Body of pancreas (tissue), 4 donors: ENCODE measurements around the gene NXF1. TPM values are rescaled to one million over a fixed set of nuclear protein-coding genes. Genes with fewer than 3 reads are reported as not detected.
A peak's percentile ranks its signal among the peaks of the same experiment; 100 is the strongest.
"Not testable (repeated sequence)": the region's sequence is repeated elsewhere in the genome, so short reads cannot be mapped to it uniquely, and the experiment has no call there.

Experiments used
- ATAC-seq: fragments of 150-250 bp; one replicate; pipeline ENCODE4 v1.9.1; 2016
- DNase-seq, 4 donors: peaks; one replicate each; pipeline ENCODE4 v3.0.0-alpha.2; 2019
- H3K27ac ChIP-seq, 4 donors: fragments of 200-600 bp; sonication (generic); 1 replicate in 3 of 4; 2 replicates in 1 of 4; pipeline versions ENCODE4 v1.5.1 to v1.6.1; 2016 to 2019; ENCODE audit warnings: mild to moderate bottlenecking in 1 of 4, mixed read lengths in 1 of 4, moderate library complexity in 1 of 4
- H3K27me3 ChIP-seq, 2 donors: fragments of 200-600 bp; sonication (generic); one replicate each; pipeline ENCODE4 v1.6.0; 2016; ENCODE audit warnings: mild to moderate bottlenecking in 1 of 2
- H3K36me3 ChIP-seq, 2 donors: fragments of 200-600 bp; sonication (generic); replicated peaks in 1 of 2; 2 replicates each; pipeline ENCODE4 v1.5.1; 2016; ENCODE audit warnings: low read depth in 2 of 2; ENCODE audit not compliant: insufficient read depth in 1 of 2
- H3K4me1 ChIP-seq: fragments of 200-600 bp; sonication (generic); one replicate; pipeline ENCODE4 v1.6.0; 2016
- H3K4me3 ChIP-seq, 2 donors: fragments of 200-600 bp; sonication (generic); 1 replicate in 1 of 2; 2 replicates in 1 of 2; pipeline ENCODE4 v1.5.1; 2016 to 2019
- H3K9me3 ChIP-seq, 3 donors: fragments of 200-600 bp; sonication (generic); 1 replicate in 2 of 3; 2 replicates in 1 of 3; pipeline ENCODE4 v1.5.1; 2016
- POLR2A ChIP-seq, 3 donors: fragments of 450-650 bp; IDR thresholded peaks; one replicate each; pipeline ENCODE4 v1.6.1; 2016; ENCODE audit warnings: antibody characterized with exemption in 3 of 3, mild to moderate bottlenecking in 2 of 3
- WGBS, 2 donors: methylation state at CpG; one replicate each; pipeline ENCODE4 v1.1.5; 2017; 5-methylcytosine and 5-hydroxymethylcytosine counted together
- intact Hi-C: fragments of 100-400 bp; cut with DNase I; formaldehyde crosslinking; loops from one replicate; pipeline ENCODE4 v1.15.1; 2023
- microRNA-seq, 2 donors: library from miRNA; unstranded; fragments of <30 nt; microRNA quantifications; one replicate each; pipeline ENCODE4, GENCODE V29; 2016; ENCODE audit warnings: borderline number of aligned reads in 2 of 2, borderline replicate concordance in 2 of 2
- small RNA-seq: library from RNA; depleted of rRNA; stranded (forward); fragments of <200 nt; gene quantifications from one replicate; pipeline ENCODE3, GENCODE V24; 2016
- total RNA-seq, 2 donors: library from RNA; depleted of rRNA; stranded (reverse); fragments of >200 nt; gene quantifications; one replicate each; pipeline ENCODE4 v1.1.0, GENCODE V29; 2016
- TF ChIP-seq, protein P1 (sequence below), 7 experiments: fragments of 450-650 bp in 4 of 7; fragments of 200-600 bp in 3 of 7; sonication (generic) in 3 of 7; IDR thresholded peaks; one replicate each; pipeline ENCODE4 v1.5.1; 2016 to 2019; ENCODE audit warnings: antibody characterized with exemption in 7 of 7

NXF1 gene
- total RNA-seq, 2 donors from 2014 or later = 49.8 to 108 TPM

DNA sequence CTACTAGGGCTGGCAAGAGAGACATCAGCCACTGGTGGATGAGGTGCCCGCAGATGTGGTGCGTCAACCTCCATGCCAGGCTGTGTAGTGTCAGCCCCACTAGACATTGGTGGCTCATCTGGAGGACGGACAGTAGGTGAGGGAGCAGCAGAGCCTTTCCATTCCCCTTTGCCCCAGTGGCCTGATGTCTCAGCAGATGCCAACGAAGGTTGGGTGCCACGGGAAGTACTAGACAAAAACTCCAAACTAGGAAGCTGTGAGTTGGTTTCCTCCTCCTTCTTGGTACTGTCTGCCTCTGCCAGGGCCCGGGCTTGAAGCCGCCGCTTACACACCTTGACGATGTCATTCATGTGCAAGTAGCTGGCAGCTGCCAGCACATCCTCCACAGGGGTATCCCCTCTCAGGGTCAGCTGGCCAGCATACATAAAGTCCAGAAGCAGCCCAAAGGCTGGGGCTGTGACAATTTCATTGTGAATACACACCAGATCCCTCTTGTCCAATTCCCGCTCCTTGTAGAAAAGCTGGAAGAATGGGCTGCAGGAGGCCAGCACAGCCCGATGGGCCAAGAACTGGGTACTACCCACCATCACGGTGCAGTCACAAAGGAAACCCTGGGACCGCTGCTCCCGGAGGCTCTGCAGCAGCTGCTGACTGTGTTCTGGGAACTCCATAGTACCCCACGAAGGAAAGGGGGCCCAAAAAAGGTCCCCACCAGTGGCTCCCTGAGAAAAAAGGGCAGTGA lies 52.1 kb downstream of the NXF1 start:
- no peaks in the 10 kb centered on the region for H3K9me3 ChIP-seq
- peaks cover 44% of the 10 kb centered on the region for H3K4me1 ChIP-seq
- TF ChIP-seq, protein P1, sequence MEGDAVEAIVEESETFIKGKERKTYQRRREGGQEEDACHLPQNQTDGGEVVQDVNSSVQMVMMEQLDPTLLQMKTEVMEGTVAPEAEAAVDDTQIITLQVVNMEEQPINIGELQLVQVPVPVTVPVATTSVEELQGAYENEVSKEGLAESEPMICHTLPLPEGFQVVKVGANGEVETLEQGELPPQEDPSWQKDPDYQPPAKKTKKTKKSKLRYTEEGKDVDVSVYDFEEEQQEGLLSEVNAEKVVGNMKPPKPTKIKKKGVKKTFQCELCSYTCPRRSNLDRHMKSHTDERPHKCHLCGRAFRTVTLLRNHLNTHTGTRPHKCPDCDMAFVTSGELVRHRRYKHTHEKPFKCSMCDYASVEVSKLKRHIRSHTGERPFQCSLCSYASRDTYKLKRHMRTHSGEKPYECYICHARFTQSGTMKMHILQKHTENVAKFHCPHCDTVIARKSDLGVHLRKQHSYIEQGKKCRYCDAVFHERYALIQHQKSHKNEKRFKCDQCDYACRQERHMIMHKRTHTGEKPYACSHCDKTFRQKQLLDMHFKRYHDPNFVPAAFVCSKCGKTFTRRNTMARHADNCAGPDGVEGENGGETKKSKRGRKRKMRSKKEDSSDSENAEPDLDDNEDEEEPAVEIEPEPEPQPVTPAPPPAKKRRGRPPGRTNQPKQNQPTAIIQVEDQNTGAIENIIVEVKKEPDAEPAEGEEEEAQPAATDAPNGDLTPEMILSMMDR (IDR thresholded peaks at IDR 0.05) = no peak
- TF ChIP-seq POLR2A (IDR thresholded peaks at IDR 0.05) = no peak
- peak overlapping the region; percentile 11 to 57 for H3K4me3 ChIP-seq
- intact Hi-C loops = no loop called here
- WGBS, 2 donors = 40 to 71% methylated on average over 8 to 15 of the region's 15 CpGs
- no peaks in the 10 kb centered on the region for H3K36me3 ChIP-seq
- ATAC-seq (peak; percentile 3), DNase-seq (peak in 1 of 4 donors; percentile 19)
- H3K27me3 ChIP-seq = no peaks in the 10 kb centered on the region
- H3K27ac ChIP-seq = peak overlapping the region; percentile 82 to 98 (median 92)

DNA sequence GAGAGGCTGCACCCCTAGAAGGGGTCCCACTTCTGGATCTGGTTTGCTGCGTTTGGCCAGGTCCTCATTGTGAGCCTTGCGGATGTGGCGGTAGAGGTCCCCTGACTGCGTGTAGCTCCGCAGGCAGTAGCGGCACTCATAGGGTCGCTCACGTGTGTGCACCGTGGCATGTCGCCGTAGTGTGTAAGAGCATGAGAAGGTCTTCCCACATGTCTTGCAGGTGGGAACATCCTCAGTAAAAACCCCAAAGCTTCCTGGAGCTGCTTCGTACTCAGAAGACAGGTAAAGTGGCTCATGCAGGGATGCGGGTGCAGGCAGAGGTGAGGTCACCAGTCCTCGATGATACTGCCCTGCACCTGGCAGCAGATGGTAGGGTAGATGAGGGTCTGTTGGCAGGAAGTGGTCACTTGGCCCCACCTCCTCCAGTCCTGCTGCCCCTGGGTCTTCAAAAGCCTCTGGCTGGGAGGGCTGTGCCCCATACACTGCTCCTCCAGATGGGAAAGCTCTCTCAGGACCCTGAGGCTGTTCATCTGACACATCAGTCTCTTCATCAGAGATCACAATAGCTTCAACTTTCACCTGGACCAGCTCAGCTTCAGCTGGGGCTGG lies 53.0 kb downstream of the NXF1 start:
- WGBS, 2 donors = 92 to 93% methylated on average over 5 to 14 of the region's 14 CpGs
- Histone ChIP-seq H3K9me3 (no peaks in the 10 kb centered on the region), H3K4me1 (peaks cover 47% of the 10 kb centered on the region), H3K36me3 (no peaks in the 10 kb centered on the region), H3K27ac (peak overlapping the region in 1 of 4 donors; percentile 82), H3K27me3 (no peaks in the 10 kb centered on the region), H3K4me3 (no peak overlapping the region)
- TF ChIP-seq POLR2A (IDR thresholded peaks at IDR 0.05) = no peak
- TF ChIP-seq, protein P1 (IDR thresholded peaks at IDR 0.05) = no peak
- no peak for ATAC-seq
- intact Hi-C loops = no loop called here
- no peak for DNase-seq

DNA sequence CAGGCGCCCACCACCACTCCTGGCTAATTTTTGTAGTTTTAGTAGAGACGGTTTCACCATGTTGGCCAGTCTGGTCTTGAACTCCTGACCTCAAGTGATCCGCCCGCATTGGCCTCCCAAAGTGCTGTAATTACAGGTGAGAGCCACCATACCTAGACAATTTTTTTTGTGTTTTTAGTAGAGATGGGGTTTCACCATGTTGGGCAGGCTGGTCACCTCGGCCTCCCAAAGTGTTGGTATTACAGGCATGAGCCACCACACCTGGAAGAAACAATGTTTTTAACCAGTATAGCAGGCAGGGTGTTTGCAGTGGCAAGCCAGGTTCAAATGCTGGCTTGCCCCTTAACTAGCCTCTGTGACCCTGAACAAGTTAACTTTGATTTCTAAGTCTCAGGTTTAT lies 55.3 kb downstream of the NXF1 start:
- H3K27me3 ChIP-seq, H3K4me3 ChIP-seq, DNase-seq, H3K36me3 ChIP-seq, H3K9me3 ChIP-seq, intact Hi-C loops, ATAC-seq: not testable (repeated sequence)
- peaks cover 47% of the 10 kb centered on the region for H3K4me1 ChIP-seq
- 97 to 100% methylated on average over 5 of the region's 5 CpGs for WGBS, 2 donors
- H3K27ac ChIP-seq = peak overlapping the region in 2 of 4 donors; percentile 23 to 39

DNA sequence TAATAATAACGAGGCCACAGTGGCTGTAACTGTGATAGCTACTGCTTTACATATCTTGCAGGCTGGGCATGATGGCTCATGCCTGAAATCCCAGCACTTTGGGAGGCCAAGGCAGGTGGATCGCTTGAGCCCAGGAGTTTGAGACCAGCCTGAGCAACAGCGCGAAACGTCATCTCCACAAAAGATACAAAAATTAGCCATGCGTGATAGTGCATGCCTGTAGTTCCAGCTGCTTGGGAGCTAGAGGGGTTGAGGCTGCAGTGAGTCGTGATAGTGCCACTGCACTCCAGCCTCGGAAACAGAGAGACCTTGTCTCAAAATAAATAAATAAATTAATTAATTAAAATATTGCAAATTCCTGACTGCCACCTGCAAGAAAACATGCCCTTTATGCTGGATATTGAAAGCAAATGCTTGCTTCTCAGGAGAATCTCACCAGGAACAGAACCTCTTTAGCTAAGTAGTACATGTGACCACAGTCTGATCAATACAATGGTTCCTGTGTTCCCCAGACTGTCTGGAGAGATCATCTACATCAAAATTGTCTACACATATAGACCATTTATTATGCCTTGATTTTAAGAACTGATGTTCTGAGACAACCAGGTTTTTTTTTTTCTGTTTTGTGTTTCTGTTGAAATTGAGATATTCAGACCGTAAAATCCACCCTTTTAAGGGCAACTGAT lies 57.6 kb downstream of the NXF1 start:
- ATAC-seq (no peak), DNase-seq (no peak)
- Histone ChIP-seq H3K9me3 (no peaks in the 10 kb centered on the region), H3K27ac (peak overlapping the region in 1 of 4 donors; percentile 12), H3K27me3 (no peaks in the 10 kb centered on the region), H3K4me1 (peaks cover 32% of the 10 kb centered on the region), H3K4me3 (no peak overlapping the region), H3K36me3 (no peaks in the 10 kb centered on the region)
- WGBS, 2 donors = 49 to 63% methylated on average over 9 of the region's 9 CpGs
- TF ChIP-seq, protein P1 (IDR thresholded peaks at IDR 0.05) = no peak
- intact Hi-C loops = no loop called here

Small RNA genes lying within 50 kb of the gene (microRNA-seq; reads per million reads assigned to microRNA genes)
- 0 reads per million in 2 donors for gene MIR6514
- gene MIR6748 = 0 reads per million in 2 donors

Small RNA genes lying within 50 kb of the gene (small RNA-seq; reads per million reads assigned to genes)
- 2.0 reads per million, percentile 69 among the genes with 10 or more reads in this experiment for gene MIR6514
- not detected for gene RF00099
- not detected for gene RNU6-118P
- gene SNORD22 = not detected
- gene SNORD26 = not detected
- not detected for gene SNORD27
- gene SNORD28 = not detected
- gene SNORD30 = 2,478 reads per million, percentile 99 among the genes with 10 or more reads in this experiment

Other genes with a start within 250 kb of the NXF1 start
- 1,000 to 10,000 TPM in 1 of 2 donors, 100 to 1,000 TPM in 1; 893 to 1,161 TPM for gene EEF1G, start 231.5 kb downstream of the NXF1 start, total RNA-seq
- gene TUT1, start 213.9 kb downstream of the NXF1 start, total RNA-seq = 10 to 100 TPM; 10.1 to 11.2 TPM
- gene MTA2, start 203.6 kb downstream of the NXF1 start, total RNA-seq = 10 to 100 TPM; 26.2 to 29.3 TPM
- 10 to 100 TPM; 31.4 to 69.9 TPM for gene EML3, start 192.7 kb downstream of the NXF1 start, total RNA-seq
- 1 to 10 TPM; 1.8 to 4.0 TPM for gene ROM1, start 192.2 kb downstream of the NXF1 start, total RNA-seq
- 10 to 100 TPM; 17.1 to 63.0 TPM for gene B3GAT3, start 183.5 kb downstream of the NXF1 start, total RNA-seq
- gene GANAB, start 158.8 kb downstream of the NXF1 start, total RNA-seq = 10 to 100 TPM; 62.3 to 64.9 TPM
- 10 to 100 TPM; 11.4 to 21.1 TPM for gene INTS5, start 152.1 kb downstream of the NXF1 start, total RNA-seq
- 10 to 100 TPM; 18.2 to 24.4 TPM for gene C11orf98, start 140.2 kb downstream of the NXF1 start, total RNA-seq
- gene CSKMT, start 140.1 kb downstream of the NXF1 start, total RNA-seq = 100 to 1,000 TPM in 1 of 2 donors, 1 to 10 TPM in 1; 5.4 to 110 TPM
- 10 to 100 TPM; 10.4 to 12.9 TPM for gene UQCC3, start 133.8 kb downstream of the NXF1 start, total RNA-seq
- 1 to 10 TPM; 4.9 to 5.6 TPM for gene LBHD1, start 133.2 kb downstream of the NXF1 start, total RNA-seq
- gene UBXN1, start 126.4 kb downstream of the NXF1 start, total RNA-seq = 100 to 1,000 TPM; 129 to 204 TPM
- gene LRRN4CL, start 115.9 kb downstream of the NXF1 start, total RNA-seq = 1 to 10 TPM; 3.1 to 4.6 TPM
- gene BSCL2, start 98.0 kb downstream of the NXF1 start, total RNA-seq = 100 to 1,000 TPM in 1 of 2 donors, 10 to 100 TPM in 1; 44.6 to 248 TPM
- 1 to 10 TPM in 1 of 2 donors, not detected in 1; 1.0 TPM for gene GNG3, start 97.8 kb downstream of the NXF1 start, total RNA-seq
- 10 to 100 TPM; 19.1 to 20.5 TPM for gene HNRNPUL2, start 78.0 kb downstream of the NXF1 start, total RNA-seq
- gene TTC9C, start 77.0 kb downstream of the NXF1 start, total RNA-seq = 10 to 100 TPM; 12.5 to 18.5 TPM
- 1 to 10 TPM; 3.9 to 4.0 TPM for gene ZBTB3, start 51.3 kb downstream of the NXF1 start, total RNA-seq
- 10 to 100 TPM; 19.2 to 35.9 TPM for gene POLR2G, start 43.9 kb downstream of the NXF1 start, total RNA-seq
- gene TAF6L, start 34.0 kb downstream of the NXF1 start, total RNA-seq = 10 to 100 TPM; 23.9 to 39.9 TPM
- 10 to 100 TPM; 40.9 to 41.8 TPM for gene TMEM179B, start 18.0 kb downstream of the NXF1 start, total RNA-seq
- gene TMEM223, start 13.4 kb downstream of the NXF1 start, total RNA-seq = 10 to 100 TPM in 1 of 2 donors, 1 to 10 TPM in 1; 6.2 to 29.0 TPM
- 10 to 100 TPM; 20.1 to 23.6 TPM for gene STX5, start 26.6 kb upstream of the NXF1 start, total RNA-seq
- gene TEX54, start 27.4 kb upstream of the NXF1 start, total RNA-seq = not detected
- 10 to 100 TPM; 15.8 to 40.0 TPM for gene WDR74, start 34.1 kb upstream of the NXF1 start, total RNA-seq
- 100 to 1,000 TPM in 1 of 2 donors, 10 to 100 TPM in 1; 75.5 to 108 TPM for gene SLC3A2, start 75.5 kb upstream of the NXF1 start, total RNA-seq
- not detected for gene CHRM1, start 115.9 kb upstream of the NXF1 start, total RNA-seq
- gene SLC22A6, start 179.5 kb upstream of the NXF1 start, total RNA-seq = not detected
- gene SLC22A8, start 210.4 kb upstream of the NXF1 start, total RNA-seq = not detected